AG08396 (cell line): ENCODE data around the gene TTC31.

Experiments used
- DNase-seq: peaks from one replicate; pipeline ENCODE4 v3.0.0; 2012; ENCODE audit warnings: low spot score, mixed read lengths

Gene TTC31

GRCh38 chr2:74526649-74527230, 43.9 kb downstream of the TTC31 start:
- no peak for DNase-seq

DNA sequence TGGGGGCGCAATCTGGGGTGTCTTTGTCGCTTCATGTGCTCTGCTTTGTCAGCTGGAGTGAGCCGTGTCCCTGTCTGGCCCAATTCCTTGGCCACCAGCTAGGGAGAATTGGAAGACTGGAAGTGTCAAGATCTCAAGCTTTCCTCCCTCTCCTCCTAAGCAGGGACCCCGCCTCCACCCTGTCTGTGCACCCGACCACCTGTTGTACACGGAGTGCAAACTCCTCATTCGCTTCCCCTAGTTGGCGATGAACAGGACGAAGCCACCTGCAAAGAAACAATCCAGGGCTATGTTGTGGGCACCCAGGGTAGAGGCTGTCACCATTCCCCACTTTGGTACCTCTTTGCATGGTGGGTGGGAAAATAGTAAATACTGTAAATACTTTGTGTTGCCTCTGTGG, 44.9 kb downstream of the TTC31 start:
- DNase-seq = no peak

- DNase-seq = no peak
Measured at GRCh38 chr2:74528600-74529356, 45.9 kb downstream of the TTC31 start.

- peak; percentile 99 for DNase-seq
Measured at GRCh38 chr2:74529357-74530238, 46.7 kb downstream of the TTC31 start, which contains the start of the genes AUP1 and HTRA2. Gene AUP1, minus strand, starts transcription at chr2:74529706. Its CDS starts 77 bp downstream, at chr2:74529629. Gene HTRA2, plus strand, starts transcription at chr2:74529933. Its CDS starts 74 bp downstream, at chr2:74530007.

DNA sequence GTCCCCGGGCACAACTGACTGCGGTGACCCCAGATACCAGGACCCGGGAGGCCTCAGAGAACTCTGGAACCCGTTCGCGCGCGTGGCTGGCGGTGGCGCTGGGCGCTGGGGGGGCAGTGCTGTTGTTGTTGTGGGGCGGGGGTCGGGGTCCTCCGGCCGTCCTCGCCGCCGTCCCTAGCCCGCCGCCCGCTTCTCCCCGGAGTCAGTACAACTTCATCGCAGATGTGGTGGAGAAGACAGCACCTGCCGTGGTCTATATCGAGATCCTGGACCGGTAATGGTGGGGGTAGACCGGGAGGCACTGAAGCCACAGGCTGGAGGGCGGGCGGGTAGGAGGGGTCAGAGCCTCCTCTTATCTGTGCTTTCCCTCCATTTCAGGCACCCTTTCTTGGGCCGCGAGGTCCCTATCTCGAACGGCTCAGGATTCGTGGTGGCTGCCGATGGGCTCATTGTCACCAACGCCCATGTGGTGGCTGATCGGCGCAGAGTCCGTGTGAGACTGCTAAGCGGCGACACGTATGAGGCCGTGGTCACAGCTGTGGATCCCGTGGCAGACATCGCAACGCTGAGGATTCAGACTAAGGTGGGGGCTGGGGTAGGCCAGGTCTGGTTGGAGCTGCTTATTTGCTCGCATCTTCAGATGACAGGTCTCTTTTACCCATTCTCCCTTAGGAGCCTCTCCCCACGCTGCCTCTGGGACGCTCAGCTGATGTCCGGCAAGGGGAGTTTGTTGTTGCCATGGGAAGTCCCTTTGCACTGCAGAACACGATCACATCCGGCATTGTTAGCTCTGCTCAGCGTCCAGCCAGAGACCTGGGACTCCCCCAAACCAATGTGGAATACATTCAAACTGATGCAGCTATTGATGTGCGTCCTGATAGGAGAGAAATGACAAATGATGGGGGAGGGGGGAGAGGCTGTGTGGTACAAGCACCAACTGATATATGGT, 47.6 kb downstream of the TTC31 start:
- DNase-seq = peak; percentile 63

DNA sequence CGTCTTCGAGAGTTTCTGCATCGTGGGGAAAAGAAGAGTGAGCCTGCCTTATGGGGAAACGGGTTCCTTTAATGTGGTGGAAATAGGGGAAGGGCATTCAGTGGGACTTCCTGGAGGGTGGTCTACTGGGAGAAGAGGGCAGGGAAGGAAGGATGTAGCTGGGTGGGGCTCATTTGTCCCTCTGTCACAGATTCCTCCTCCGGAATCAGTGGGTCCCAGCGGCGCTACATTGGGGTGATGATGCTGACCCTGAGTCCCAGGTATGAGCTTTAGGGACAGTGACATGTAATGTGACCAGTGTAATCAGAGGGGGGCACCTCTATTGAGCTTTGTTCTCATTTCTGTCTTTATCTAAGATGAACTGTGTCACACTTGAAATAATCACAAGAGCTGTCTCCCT, 48.8 kb downstream of the TTC31 start:
- DNase-seq = no peak

DNA sequence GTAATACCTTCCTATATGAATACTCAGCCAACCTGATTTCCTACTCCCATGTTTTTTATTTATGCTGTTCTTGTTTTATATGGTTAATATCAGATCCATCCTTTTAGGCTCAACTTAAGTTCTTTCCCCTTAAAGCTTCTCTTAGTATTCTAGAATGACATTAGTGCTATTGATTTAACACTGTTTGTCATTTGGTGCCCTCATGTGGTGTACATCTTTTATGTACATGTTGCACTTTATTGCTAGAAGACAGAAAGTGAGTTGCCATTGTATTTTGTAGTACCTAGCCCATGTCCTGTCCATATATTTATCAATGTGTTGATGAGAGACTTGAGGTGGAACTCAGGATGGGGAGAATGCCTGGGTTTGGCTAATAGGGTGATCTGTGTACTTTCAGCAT, 49.3 kb downstream of the TTC31 start:
- DNase-seq = peak; percentile 40

DNA sequence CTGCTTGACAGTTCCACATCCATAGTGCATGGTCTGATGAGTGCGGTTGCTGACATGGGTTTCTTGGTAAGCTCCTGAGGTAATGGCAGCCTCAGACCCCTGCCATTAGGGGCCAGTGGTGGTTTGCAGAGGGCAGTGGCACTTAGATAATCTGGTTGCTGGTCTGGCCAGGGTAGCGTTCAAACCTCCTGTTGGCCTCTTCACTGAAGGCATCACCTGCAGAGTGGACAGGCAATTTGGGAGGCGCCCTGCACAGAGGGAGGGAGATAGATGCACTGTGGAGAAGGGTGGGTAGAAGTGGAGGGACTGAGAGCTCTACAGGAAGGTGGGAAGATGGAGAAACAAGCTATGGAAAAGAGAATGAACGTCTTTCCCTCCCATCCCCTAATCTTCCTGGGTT, 50.6 kb downstream of the TTC31 start:
- no peak for DNase-seq

- DNase-seq = no peak
Measured at GRCh38 chr2:74534411-74534810, 51.5 kb downstream of the TTC31 start.

DNA sequence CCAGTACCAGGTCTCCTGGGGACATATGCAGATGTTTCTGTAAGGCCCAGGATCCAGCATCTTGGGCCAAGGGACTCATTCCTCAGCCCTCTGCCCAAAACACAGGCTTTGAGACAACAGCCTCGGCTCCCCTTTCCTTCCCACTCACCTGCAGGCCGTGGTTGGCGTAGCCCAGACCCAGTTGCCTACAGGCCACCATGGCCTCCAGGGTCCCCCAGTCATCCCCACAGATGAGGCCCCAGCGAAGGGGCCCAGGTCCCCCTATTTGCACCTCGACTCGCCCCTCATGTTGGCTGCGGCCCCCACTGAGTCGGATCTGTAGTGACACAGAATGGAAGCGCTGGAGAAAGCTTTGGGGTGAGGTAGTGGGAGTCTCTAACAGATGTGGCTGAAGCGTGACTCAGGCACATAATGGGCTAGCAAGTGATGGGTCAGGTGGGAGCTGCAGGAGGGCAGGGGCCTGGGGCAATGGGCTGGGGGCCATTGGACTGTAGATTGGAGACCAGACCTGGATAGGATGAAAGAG, 52.6 kb downstream of the TTC31 start:
- no peak for DNase-seq

- no peak for DNase-seq
Measured at GRCh38 chr2:74536166-74536950, 53.5 kb downstream of the TTC31 start.

GRCh38 chr2:74537140-74537539, 54.3 kb downstream of the TTC31 start:
- DNase-seq = no peak

DNA sequence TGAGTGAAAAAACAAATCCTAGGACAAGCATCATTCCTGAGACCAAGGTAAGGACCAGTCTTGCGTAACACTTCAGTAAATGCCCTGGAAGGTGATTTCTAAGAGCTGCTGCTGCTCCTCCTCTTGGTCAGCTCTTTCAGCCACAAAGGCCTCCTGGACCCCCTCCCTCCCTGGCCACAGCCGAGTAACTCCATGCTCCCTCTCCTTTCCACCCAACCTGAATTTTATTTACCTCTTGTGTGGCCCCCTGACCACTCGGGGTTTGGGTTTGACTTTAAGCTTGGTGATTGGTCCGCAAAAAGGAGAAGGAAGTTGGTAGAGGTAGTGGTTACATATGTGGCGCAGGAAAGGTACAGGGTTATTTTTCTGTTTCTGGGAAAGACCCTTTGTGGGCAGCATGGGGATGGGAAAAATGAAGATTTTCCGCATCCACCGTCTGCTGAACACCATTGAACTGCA, 56.0 kb downstream of the TTC31 start:
- DNase-seq = no peak

DNA sequence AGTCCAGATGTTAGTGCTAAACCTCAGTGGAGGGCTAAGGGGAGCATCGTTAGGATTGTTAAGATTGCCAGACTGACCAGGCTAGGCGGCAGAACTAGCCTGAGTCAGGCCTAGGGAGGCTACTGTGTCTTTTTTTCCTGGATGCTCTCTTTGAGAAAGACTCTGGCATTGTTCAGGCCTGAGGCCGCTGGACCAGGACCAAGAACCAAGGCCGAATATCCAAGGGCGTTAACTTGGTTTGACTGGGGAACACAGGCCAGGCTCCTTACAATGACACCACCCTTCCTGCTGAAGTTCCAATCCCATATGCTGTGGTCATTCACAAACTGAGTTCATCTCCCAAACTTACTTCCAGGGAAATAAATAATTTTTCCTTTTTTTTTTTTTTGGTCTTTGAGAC, 57.4 kb downstream of the TTC31 start:
- DNase-seq = no peak

- no peak for DNase-seq
Measured at GRCh38 chr2:74542978-74543377, 60.1 kb downstream of the TTC31 start.
